GM19467 (cell line): Measurements from ENCODE around the gene MCM5.

Source experiments
- ATAC-seq: cut with Tn5 transposase; IDR thresholded peaks from one replicate; pipeline ENCODE4 v1.9.1; 2021; ENCODE audit warnings: mild to moderate bottlenecking, moderate library complexity; ENCODE audit not compliant: unreplicated experiment

MCM5 gene

DNA sequence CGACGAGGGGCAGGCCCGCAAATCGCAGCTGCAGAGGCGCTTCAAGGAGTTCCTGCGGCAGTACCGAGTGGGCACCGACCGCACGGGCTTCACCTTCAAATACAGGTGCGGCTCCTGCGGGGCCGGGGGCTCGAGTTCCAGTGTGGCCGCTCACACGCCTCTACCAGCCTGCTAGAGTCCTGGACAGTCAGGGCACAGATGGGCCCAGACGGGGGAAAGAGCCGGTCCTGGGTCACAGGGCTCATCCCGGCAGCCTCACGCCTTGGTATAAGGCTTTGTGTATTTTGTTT lies 506 bp downstream of the MCM5 start:
- no peak for ATAC-seq

DNA sequence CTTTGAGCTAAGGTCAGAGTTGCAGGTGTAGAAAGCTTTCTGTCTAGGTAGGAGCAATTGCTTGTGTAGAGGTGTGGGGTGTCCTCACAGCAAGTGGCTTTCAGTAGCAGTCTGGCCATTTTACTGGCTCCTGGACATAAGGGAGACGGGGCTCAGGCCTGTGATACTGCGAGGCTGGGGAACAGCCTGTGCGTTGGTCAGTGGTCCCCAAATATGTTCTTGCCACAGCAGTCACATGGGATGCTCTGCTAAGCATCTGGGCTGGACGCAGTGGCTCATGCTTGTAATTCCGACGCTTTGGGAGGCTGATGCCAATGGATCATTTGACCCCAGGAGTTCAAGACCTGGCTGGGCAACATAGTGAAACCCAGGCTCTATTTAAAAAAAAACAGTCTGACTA lies 1.9 kb downstream of the MCM5 start:
- ATAC-seq = no peak

- ATAC-seq = no peak
Observed at GRCh38 chr22:35403356-35403755, 3.4 kb downstream of the MCM5 start.

DNA sequence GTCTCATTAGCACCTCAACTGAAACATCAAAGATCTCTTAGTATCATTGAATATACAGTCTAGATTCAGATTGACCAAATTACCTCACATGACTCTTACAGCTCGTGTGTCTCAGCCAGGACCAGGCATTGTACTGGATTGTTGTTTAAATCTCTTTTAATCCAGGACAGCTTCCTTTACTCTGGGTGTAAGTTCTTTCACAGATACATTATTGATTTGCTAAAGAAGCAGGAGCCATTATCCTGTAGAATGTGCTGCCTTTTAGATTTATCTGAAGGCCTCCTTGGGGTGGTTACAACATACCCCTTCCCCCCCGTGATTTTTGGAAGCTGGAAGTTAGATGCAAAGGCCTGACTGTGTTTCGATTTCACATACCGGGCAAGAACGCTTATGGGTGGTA lies 4.2 kb downstream of the MCM5 start:
- no peak for ATAC-seq

DNA sequence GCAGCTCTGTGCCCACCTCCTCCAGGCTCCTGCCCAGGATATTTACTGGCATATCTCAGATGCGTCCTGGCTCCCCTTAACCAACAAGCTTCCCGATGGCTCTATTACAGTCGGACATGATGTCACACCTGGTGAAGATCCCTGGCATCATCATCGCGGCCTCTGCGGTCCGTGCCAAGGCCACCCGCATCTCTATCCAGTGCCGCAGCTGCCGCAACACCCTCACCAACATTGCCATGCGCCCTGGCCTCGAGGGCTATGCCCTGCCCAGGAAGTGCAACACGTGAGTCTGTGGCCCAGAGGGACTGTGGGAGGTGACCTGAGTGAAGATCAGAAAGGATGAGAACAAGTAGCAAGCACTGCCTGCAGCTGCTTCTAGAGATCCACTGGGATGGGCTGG lies 6.5 kb downstream of the MCM5 start:
- ATAC-seq = no peak

GRCh38 chr22:35407362-35407761 lies 7.4 kb downstream of the MCM5 start:
- ATAC-seq = no peak

- peak; percentile 55 for ATAC-seq
Observed at GRCh38 chr22:35409783-35410662, 10.1 kb downstream of the MCM5 start.

- ATAC-seq = no peak
Observed at GRCh38 chr22:35410663-35411034, 10.7 kb downstream of the MCM5 start.

DNA sequence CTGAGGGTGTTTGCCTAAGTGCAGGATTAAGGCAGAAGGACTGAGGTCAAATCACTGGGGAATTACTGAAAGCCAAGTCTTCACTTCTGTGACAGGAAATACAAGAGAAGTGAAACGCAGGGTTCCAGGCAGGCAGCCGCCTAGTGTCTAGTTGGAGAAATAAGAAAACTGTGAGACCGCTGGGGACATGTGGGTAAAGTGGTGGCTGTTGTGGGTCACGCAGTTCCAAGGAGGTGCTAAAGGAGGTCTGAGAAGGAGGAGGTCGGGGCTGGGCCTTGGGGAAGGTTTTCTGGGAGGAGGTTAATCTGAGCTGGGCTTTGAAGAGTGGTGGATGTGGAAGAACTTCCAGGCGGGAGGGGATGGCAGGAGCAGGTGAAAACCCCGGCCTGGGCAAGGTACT lies 11.2 kb downstream of the MCM5 start:
- no peak for ATAC-seq

DNA sequence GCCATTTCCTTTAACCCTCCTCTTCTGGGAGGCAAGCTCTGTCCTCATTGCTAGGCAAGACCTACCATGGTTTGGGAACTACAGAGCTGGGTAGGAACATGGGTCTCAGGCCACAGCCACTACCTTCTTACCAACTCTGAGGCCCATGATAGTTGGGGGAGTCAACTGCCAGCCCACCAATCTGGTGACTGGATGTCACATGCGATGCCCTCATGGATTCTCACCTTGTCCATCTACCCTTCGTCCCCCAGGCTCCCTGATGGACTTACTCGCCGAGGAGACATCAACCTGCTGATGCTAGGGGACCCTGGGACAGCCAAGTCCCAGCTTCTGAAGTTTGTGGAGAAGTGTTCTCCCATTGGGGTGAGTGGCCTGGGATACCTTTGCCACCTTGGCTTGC lies 13.7 kb downstream of the MCM5 start:
- no peak for ATAC-seq

- ATAC-seq = no peak
Observed at GRCh38 chr22:35417606-35418005, 17.7 kb downstream of the MCM5 start.

GRCh38 chr22:35418088-35418487 lies 18.1 kb downstream of the MCM5 start:
- ATAC-seq = no peak

GRCh38 chr22:35418731-35419130 lies 18.8 kb downstream of the MCM5 start:
- no peak for ATAC-seq

DNA sequence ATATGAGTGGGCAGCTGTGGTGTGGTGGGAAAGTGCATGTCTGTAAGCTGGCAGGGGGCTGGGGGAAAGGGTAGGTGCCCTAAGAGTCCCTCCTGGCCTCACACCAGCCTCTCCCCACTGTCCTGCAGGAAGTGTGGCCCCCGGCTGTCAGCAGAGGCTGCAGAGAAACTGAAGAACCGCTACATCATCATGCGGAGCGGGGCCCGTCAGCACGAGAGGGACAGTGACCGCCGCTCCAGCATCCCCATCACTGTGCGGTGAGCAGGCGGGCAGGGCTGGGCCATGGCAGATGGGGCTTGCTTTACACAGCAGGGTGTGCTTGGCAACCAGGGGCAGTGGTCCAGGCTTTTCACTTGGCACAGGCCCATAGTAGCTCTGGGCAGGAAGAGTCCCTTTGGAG lies 19.8 kb downstream of the MCM5 start:
- no peak for ATAC-seq

GRCh38 chr22:35421121-35421520 lies 21.2 kb downstream of the MCM5 start:
- no peak for ATAC-seq

GRCh38 chr22:35422145-35422544 lies 22.2 kb downstream of the MCM5 start:
- ATAC-seq = no peak

DNA sequence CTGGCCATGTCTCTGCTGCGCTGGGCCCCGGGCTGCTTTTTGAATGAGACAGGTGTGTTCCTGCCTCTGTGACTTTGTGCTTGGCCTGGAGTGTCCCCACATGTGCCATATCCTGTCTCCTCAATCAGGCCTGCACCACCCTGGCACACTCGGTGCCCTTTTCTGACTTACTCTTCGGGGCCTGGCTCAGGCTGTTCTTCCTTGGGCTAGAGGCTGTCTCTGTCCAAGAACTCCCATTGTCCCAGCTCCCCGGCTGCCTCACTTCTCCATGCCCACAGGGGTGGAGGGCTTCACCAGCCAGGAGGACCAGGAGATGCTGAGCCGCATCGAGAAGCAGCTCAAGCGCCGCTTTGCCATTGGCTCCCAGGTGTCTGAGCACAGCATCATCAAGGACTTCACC lies 23.0 kb downstream of the MCM5 start:
- no peak for ATAC-seq

DNA sequence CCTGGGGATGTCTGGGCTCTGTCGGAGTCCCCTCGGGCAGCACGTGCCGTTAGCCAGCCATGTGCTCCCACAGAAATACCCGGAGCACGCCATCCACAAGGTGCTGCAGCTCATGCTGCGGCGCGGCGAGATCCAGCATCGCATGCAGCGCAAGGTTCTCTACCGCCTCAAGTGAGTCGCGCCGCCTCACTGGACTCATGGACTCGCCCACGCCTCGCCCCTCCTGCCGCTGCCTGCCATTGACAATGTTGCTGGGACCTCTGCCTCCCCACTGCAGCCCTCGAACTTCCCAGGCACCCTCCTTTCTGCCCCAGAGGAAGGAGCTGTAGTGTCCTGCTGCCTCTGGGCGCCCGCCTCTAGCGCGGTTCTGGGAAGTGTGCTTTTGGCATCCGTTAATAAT lies 24.1 kb downstream of the MCM5 start:
- no peak for ATAC-seq

GRCh38 chr22:35424761-35425160 lies 24.8 kb downstream of the MCM5 start:
- no peak for ATAC-seq

- ATAC-seq = no peak
Observed at GRCh38 chr22:35425546-35425945, 25.6 kb downstream of the MCM5 start.

- no peak for ATAC-seq
Observed at GRCh38 chr22:35425971-35426800, 26.2 kb downstream of the MCM5 start.

- no peak for ATAC-seq
Observed at GRCh38 chr22:35426801-35427140, 26.8 kb downstream of the MCM5 start.
